Keratinocyte (primary cell): Measurements from ENCODE around the gene TFDP3. TPM values are rescaled to one million over a fixed set of nuclear protein-coding genes. Genes with fewer than 3 reads are reported as not detected.
A peak's percentile ranks its signal among the peaks of the same experiment; 100 is the strongest.

Experiments used
- DNase-seq: peaks from one replicate; pipeline ENCODE4 v3.0.0-alpha.2; 2011; ENCODE audit warnings: low read depth, missing footprints, low spot score
- FAIRE-seq: peaks from 2 replicates; lab custom pipeline; 2011; peaks lifted over from hg19 to GRCh38; lab: Jason Lieb, UNC
- H2AFZ ChIP-seq: 2 replicates; pipeline ENCODE4 v1.6.0; 2012; ENCODE audit warnings: low read length, control low read depth, inconsistent platforms; ENCODE audit not compliant: control insufficient read depth
- H3K27ac ChIP-seq: 2 replicates; pipeline ENCODE4 v1.5.1; 2011; ENCODE audit warnings: low read length; ENCODE audit not compliant: control insufficient read depth, insufficient read depth
- H3K27me3 ChIP-seq: 3 replicates; pipeline ENCODE4 v1.6.0; 2011; ENCODE audit warnings: low read length; ENCODE audit not compliant: control insufficient read depth, insufficient read depth; ENCODE audit errors: extremely low read depth
- H3K36me3 ChIP-seq, 2 experiments: 2 replicates in 1 of 2; 3 replicates in 1 of 2; pipeline ENCODE4 v1.5.1; 2011; ENCODE audit warnings: low read length in 2 of 2, mild to moderate bottlenecking in 1 of 2; ENCODE audit not compliant: control insufficient read depth in 2 of 2, insufficient read depth in 2 of 2; ENCODE audit errors: extremely low read depth in 1 of 2
- H3K4me1 ChIP-seq: 3 replicates; pipeline ENCODE4 v1.5.1; 2011; ENCODE audit warnings: low read length; ENCODE audit not compliant: control insufficient read depth, insufficient read depth; ENCODE audit errors: extremely low read depth
- H3K4me2 ChIP-seq: 3 replicates; pipeline ENCODE4 v1.6.0; 2011; ENCODE audit warnings: low read depth, low read length; ENCODE audit not compliant: control insufficient read depth, insufficient read depth; ENCODE audit errors: extremely low read depth
- H3K4me3 ChIP-seq, 3 experiments: fragments of 200-600 bp in 1 of 3; sonication (generic) in 1 of 3; 2 replicates in 2 of 3; 3 replicates in 1 of 3; pipeline ENCODE4 v1.5.1; 2011 to 2016; ENCODE audit warnings: low read length in 3 of 3, mild to moderate bottlenecking in 3 of 3, control low read depth in 2 of 3, inconsistent platforms in 1 of 3, low read depth in 1 of 3, mixed read lengths in 1 of 3, mixed run types in 1 of 3, moderate library complexity in 1 of 3; ENCODE audit not compliant: control insufficient read depth in 2 of 3, insufficient read depth in 2 of 3; ENCODE audit errors: extremely low read depth in 1 of 3
- H3K79me2 ChIP-seq: 2 replicates; pipeline ENCODE4 v1.6.0; 2012; ENCODE audit warnings: low read length; ENCODE audit not compliant: control insufficient read depth, insufficient read depth
- H3K9ac ChIP-seq: 3 replicates; pipeline ENCODE4 v1.6.0; 2011; ENCODE audit warnings: low read length; ENCODE audit not compliant: control insufficient read depth, insufficient read depth; ENCODE audit errors: extremely low read depth
- H3K9me1 ChIP-seq: 3 replicates; pipeline ENCODE4 v1.6.0; 2011; ENCODE audit warnings: low read length; ENCODE audit not compliant: control insufficient read depth, insufficient read depth; ENCODE audit errors: extremely low read depth
- H3K9me3 ChIP-seq: 2 replicates; pipeline ENCODE4 v1.5.1; 2012; ENCODE audit warnings: low read depth, low read length; ENCODE audit not compliant: control insufficient read depth
- H4K20me1 ChIP-seq: 3 replicates; pipeline ENCODE4 v1.6.0; 2011; ENCODE audit warnings: low read length; ENCODE audit not compliant: control insufficient read depth, insufficient read depth; ENCODE audit errors: extremely low read depth
- CTCF ChIP-seq, 3 experiments: IDR thresholded peaks in 1 of 3; conservative IDR thresholded peaks in 1 of 3; optimal IDR thresholded peaks in 1 of 3; 2 replicates in 2 of 3; 3 replicates in 1 of 3; pipeline versions ENCODE3 to v1.5.1; 2011; ENCODE audit warnings: low read length in 3 of 3, mild to moderate bottlenecking in 3 of 3, moderate library complexity in 2 of 3, control low read depth in 1 of 3, inconsistent platforms in 1 of 3; ENCODE audit not compliant: insufficient read depth in 2 of 3; ENCODE audit errors: extremely low read depth in 1 of 3
- EZH2 ChIP-seq: IDR thresholded peaks from one replicate; pipeline ENCODE4 v1.6.1; 2012; ENCODE audit warnings: inconsistent platforms, mild to moderate bottlenecking, low read length, moderate library complexity
- dilution Hi-C: fragments of 300-500 bp; cut with MboI; formaldehyde crosslinking; loops from one replicate; pipeline ENCODE4 v1.7.0; 2020; ENCODE audit warnings: low sequenced_read_pairs; ENCODE audit not compliant: extremely low pct_ligation_motif_present
- polyA plus RNA-seq, 5 experiments: library from polyadenylated mRNA; depleted of rRNA in 3 of 5; stranded (reverse) in 3 of 5; stranded (forward) in 1 of 5; unstranded in 1 of 5; fragments of >200 nt; gene quantifications; 1 replicate in 1 of 5; 2 replicates in 3 of 5; 3 replicates in 1 of 5; pipeline versions ENCODE4 v1.2.1 to v1.2.3, GENCODE V29; 2011 to 2012; ENCODE audit warnings: missing spikeins in 2 of 5, low read depth in 1 of 5, low replicate concordance in 1 of 5

Gene TFDP3
- polyA plus RNA-seq, 1 donor (not counting 4 experiments of a cell fraction or from before 2014, with no cell fraction given): not detected

GRCh38 chrX:133235830-133236229, 17.7 kb upstream of the TFDP3 start:
- dilution Hi-C loops: no loop called here
- H3K27me3 ChIP-seq: no peaks in the 10 kb centered on the region
- H3K36me3 ChIP-seq: no peaks in the 10 kb centered on the region
- no peaks in the 10 kb centered on the region for H4K20me1 ChIP-seq
- H3K27ac ChIP-seq: no peak overlapping the region
- H2AFZ ChIP-seq: no peak overlapping the region
- FAIRE-seq (no peak), DNase-seq (no peak)
- H3K79me2 ChIP-seq: no peaks in the 10 kb centered on the region
- TF ChIP-seq EZH2: no peak
- no peak for TF ChIP-seq CTCF (optimal IDR thresholded peaks at IDR 0.05 in 1 of 3, IDR thresholded peaks at IDR 0.05 in 1 of 3, conservative IDR thresholded peaks at IDR 0.05 in 1 of 3; ENCODE audit: extremely low read depth in 1 of 3, insufficient read depth in 2 of 3, low read length in 3 of 3)
- no peaks in the 10 kb centered on the region for H3K9me3 ChIP-seq
- H3K9me1 ChIP-seq: no peaks in the 10 kb centered on the region
- H3K9ac ChIP-seq: no peak overlapping the region
- H3K4me1 ChIP-seq: peaks cover 12% of the 10 kb centered on the region
- no peak overlapping the region for H3K4me2 ChIP-seq
- H3K4me3 ChIP-seq: no peak overlapping the region

- H3K27ac ChIP-seq: peak overlapping the region; percentile 46
- dilution Hi-C loops: no loop called here
- no peaks in the 10 kb centered on the region for H3K27me3 ChIP-seq
- H3K9me3 ChIP-seq: no peaks in the 10 kb centered on the region
- peaks cover 21% of the 10 kb centered on the region for H3K4me1 ChIP-seq
- H3K4me3 ChIP-seq: no peak overlapping the region
- H3K9me1 ChIP-seq: no peaks in the 10 kb centered on the region
- H3K36me3 ChIP-seq: no peaks in the 10 kb centered on the region
- H2AFZ ChIP-seq: no peak overlapping the region
- no peaks in the 10 kb centered on the region for H3K79me2 ChIP-seq
- no peak for TF ChIP-seq CTCF (optimal IDR thresholded peaks at IDR 0.05 in 1 of 3, IDR thresholded peaks at IDR 0.05 in 1 of 3, conservative IDR thresholded peaks at IDR 0.05 in 1 of 3; ENCODE audit: extremely low read depth in 1 of 3, insufficient read depth in 2 of 3, low read length in 3 of 3)
- TF ChIP-seq EZH2: no peak
- peak; percentile 43 for FAIRE-seq
- DNase-seq: no peak
- no peak overlapping the region for H3K4me2 ChIP-seq
- H3K9ac ChIP-seq: no peak overlapping the region
- no peaks in the 10 kb centered on the region for H4K20me1 ChIP-seq
Observed at GRCh38 chrX:133232331-133232730, 14.2 kb upstream of the TFDP3 start.
